Dendritic cell treated with granulocyte-macrophage colony-stimulating factor and Interleukin-4, amounts not matched to agents 40 ng/mL and 50 ng/mL, for 4 days (primary cell): ENCODE data around the gene ELOVL2.
"Not testable (repeated sequence)": the region's sequence is repeated elsewhere in the genome, so short reads cannot be mapped to it uniquely, and the experiment has no call there.

ENCODE experiments used
- H3K27ac Mint-ChIP-seq: one replicate; pipeline ENCODE4 v1.8.0; 2022; ENCODE audit warnings: mild to moderate bottlenecking, mixed read lengths
- H3K27me3 Mint-ChIP-seq: one replicate; pipeline ENCODE4 v1.8.0; 2022; ENCODE audit warnings: mild to moderate bottlenecking, mixed read lengths
- H3K36me3 Mint-ChIP-seq: one replicate; pipeline ENCODE4 v1.8.0; 2022; ENCODE audit warnings: low read depth, mixed read lengths
- H3K4me1 Mint-ChIP-seq: one replicate; pipeline ENCODE4 v1.8.0; 2022; ENCODE audit warnings: low read depth, mixed read lengths
- H3K4me3 Mint-ChIP-seq: one replicate; pipeline ENCODE4 v1.8.0; 2022; ENCODE audit warnings: mild to moderate bottlenecking, moderate library complexity, mixed read lengths
- H3K9me3 Mint-ChIP-seq: one replicate; pipeline ENCODE4 v1.8.0; 2022; ENCODE audit warnings: mixed read lengths
- intact Hi-C: fragments of 100-400 bp; cut with micrococcal nuclease; formaldehyde crosslinking; loops from one replicate; pipeline ENCODE4 v1.15.0; 2022

Gene ELOVL2

DNA sequence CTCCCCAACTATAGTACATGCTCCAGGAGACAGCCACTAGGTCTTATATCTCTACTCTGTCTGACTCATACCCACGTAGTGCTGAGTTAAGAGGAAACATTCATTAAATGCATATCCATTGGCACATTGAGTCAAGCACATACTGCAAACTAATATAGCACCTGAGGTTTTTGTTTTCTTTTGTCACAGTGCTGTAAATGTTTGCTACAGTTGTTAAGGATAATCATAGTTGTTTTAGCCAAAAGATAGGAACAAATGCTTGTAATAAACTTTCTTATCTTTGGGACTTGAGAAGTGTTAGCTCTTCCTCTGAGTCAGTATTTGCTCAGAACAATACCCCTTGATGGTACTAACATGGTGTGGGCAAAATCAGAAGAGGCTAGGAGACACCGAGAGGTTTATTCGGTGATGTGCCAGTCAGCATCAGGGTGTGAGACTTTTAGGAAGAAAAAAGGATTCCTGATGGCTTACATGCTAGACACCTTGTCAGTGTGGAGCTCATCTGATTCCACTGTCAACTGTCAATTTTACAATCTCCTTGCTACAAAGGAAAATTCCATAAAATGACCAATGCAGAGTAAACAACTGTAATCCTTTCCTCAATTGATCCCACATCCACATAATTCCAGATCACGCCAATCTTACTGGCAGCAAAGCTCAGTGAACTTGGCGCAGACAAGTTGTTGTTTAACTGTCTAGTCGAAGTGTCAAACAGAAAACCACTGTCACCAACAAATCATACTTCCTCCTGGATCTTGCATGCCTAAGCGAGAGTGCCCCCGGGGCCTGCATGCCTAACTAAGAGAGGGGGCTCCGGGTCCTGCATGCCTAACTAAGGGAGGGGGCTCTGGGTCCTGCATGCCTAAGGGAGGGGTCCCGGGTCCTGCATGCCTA, 36.1 kb downstream of the ELOVL2 start:
- Mint-ChIP-seq H3K27me3 (peaks cover 12% of the 10 kb centered on the region), H3K27ac (no peak overlapping the region), H3K4me3 (no peak overlapping the region), H3K4me1 (no peaks in the 10 kb centered on the region), H3K9me3 (no peaks in the 10 kb centered on the region), H3K36me3 (no peaks in the 10 kb centered on the region)
- intact Hi-C loops, result no loop called here

DNA sequence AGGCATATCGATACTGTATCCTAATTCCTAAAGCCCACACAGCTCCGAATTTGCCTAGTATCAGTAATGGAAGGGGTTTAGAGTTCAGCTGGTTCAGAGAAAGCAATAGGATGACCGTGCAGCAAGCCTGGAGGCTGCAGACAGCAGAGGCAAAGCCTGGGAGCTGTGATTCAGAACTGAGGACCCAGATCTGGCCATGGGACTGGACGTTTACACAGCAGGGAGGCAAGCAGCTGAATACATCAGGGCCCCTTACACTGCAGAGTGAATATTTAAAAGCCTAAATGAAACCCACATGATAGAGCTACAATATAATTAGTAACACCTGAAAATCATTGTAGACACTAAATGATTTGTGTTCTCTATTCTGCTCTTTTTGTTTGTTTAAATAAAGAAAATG, 38.0 kb downstream of the ELOVL2 start:
- Mint-ChIP-seq H3K27me3 (peaks cover 20% of the 10 kb centered on the region), H3K4me1 (no peaks in the 10 kb centered on the region), H3K9me3 (no peaks in the 10 kb centered on the region), H3K4me3 (no peak overlapping the region), H3K36me3 (no peaks in the 10 kb centered on the region), H3K27ac (no peak overlapping the region)
- intact Hi-C loops, result no loop called here

- H3K9me3 Mint-ChIP-seq, intact Hi-C loops, H3K4me1 Mint-ChIP-seq, H3K27ac Mint-ChIP-seq, H3K4me3 Mint-ChIP-seq, H3K36me3 Mint-ChIP-seq: not testable (repeated sequence)
- H3K27me3 Mint-ChIP-seq, result peaks cover 19% of the 10 kb centered on the region
Observed at GRCh38 chr6:11003297-11003696, 40.8 kb downstream of the ELOVL2 start.

DNA sequence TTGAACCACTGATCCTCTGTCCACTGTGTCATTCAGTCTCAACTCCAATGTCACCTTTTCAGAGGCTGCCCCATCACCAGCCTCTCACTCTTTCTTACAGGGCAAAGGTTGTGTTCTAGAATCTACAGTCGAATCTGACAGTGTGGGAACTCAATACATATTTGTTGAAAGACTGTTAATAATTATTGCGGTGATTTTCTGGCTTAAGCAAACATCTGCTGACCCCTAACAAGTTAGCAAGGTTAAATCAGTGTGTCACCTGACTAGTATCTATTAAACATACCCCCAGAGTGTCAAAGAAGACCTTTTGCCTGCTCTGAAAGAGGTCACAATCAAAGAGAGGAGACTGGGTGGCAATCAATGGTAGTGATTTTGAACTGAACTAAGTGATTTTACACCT, 41.9 kb downstream of the ELOVL2 start:
- Mint-ChIP-seq H3K27ac (no peak overlapping the region), H3K36me3 (no peaks in the 10 kb centered on the region), H3K4me3 (no peak overlapping the region), H3K4me1 (no peaks in the 10 kb centered on the region), H3K27me3 (peaks cover 19% of the 10 kb centered on the region), H3K9me3 (no peaks in the 10 kb centered on the region)
- intact Hi-C loops, result no loop called here

DNA sequence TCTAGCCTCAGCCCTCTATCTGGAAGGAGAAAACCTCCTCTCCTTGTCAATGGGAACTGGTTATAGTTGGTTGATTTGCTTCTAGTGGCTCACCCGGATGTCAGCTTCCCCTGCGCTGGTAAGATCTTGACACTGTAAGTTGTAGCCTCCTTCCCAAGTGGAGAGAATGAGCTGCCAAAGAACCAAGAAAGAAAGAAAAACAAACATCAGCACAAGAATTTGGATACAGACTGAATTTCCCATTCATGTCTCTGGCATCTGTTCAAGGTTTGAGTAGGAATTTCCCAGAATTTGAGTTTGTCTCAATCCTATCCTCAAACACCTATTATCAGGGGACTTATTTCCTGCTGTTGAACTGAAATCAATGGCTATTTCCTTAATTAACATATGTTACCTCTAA, 44.1 kb downstream of the ELOVL2 start:
- H3K4me3 Mint-ChIP-seq, result no peak overlapping the region
- no peak overlapping the region for H3K27ac Mint-ChIP-seq
- intact Hi-C loops, result no loop called here
- peaks cover 19% of the 10 kb centered on the region for H3K27me3 Mint-ChIP-seq
- no peaks in the 10 kb centered on the region for H3K36me3 Mint-ChIP-seq
- H3K4me1 Mint-ChIP-seq, result no peaks in the 10 kb centered on the region
- no peaks in the 10 kb centered on the region for H3K9me3 Mint-ChIP-seq

- H3K9me3 Mint-ChIP-seq, result no peaks in the 10 kb centered on the region
- no peaks in the 10 kb centered on the region for H3K4me1 Mint-ChIP-seq
- intact Hi-C loops, result no loop called here
- no peak overlapping the region for H3K4me3 Mint-ChIP-seq
- H3K36me3 Mint-ChIP-seq, result no peaks in the 10 kb centered on the region
- peaks cover 9% of the 10 kb centered on the region for H3K27me3 Mint-ChIP-seq
- H3K27ac Mint-ChIP-seq, result no peak overlapping the region
Observed at GRCh38 chr6:10995114-10995707, 48.9 kb downstream of the ELOVL2 start.

- no peak overlapping the region for H3K4me3 Mint-ChIP-seq
- H3K4me1 Mint-ChIP-seq, result no peaks in the 10 kb centered on the region
- no peak overlapping the region for H3K27ac Mint-ChIP-seq
- no peaks in the 10 kb centered on the region for H3K9me3 Mint-ChIP-seq
- intact Hi-C loops, result no loop called here
- H3K27me3 Mint-ChIP-seq, result peaks cover 2% of the 10 kb centered on the region
- H3K36me3 Mint-ChIP-seq, result no peaks in the 10 kb centered on the region
Observed at GRCh38 chr6:10993896-10994295, 50.2 kb downstream of the ELOVL2 start.

DNA sequence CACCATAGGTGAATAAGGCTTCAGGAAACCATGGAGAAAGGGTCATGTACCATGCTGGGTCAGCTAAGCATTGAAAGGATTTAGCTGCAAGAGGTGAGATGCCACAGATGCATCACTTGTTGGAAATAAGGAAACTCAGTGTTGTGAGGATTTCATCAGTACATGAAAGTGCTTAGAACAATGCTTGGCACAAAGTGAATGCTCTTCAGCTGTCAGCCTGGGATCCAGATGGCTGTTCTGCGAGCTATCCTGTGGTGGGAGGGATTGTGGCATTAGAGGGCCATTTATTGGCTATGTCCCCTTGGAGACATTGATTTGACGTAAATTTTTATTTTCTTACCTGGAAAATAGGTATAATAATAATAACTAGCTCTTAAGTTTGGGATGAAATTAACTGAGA, 53.0 kb downstream of the ELOVL2 start:
- no peaks in the 10 kb centered on the region for H3K36me3 Mint-ChIP-seq
- intact Hi-C loops, result no loop called here
- H3K4me3 Mint-ChIP-seq, result no peak overlapping the region
- no peak overlapping the region for H3K27ac Mint-ChIP-seq
- H3K9me3 Mint-ChIP-seq, result no peaks in the 10 kb centered on the region
- H3K27me3 Mint-ChIP-seq, result peaks cover 7% of the 10 kb centered on the region
- no peaks in the 10 kb centered on the region for H3K4me1 Mint-ChIP-seq

GRCh38 chr6:10989587-10989986, 54.5 kb downstream of the ELOVL2 start:
- H3K27me3 Mint-ChIP-seq, result peaks cover 7% of the 10 kb centered on the region
- intact Hi-C loops, result no loop called here
- H3K4me3 Mint-ChIP-seq, result no peak overlapping the region
- no peak overlapping the region for H3K27ac Mint-ChIP-seq
- no peaks in the 10 kb centered on the region for H3K4me1 Mint-ChIP-seq
- H3K9me3 Mint-ChIP-seq, result no peaks in the 10 kb centered on the region
- H3K36me3 Mint-ChIP-seq, result no peaks in the 10 kb centered on the region

DNA sequence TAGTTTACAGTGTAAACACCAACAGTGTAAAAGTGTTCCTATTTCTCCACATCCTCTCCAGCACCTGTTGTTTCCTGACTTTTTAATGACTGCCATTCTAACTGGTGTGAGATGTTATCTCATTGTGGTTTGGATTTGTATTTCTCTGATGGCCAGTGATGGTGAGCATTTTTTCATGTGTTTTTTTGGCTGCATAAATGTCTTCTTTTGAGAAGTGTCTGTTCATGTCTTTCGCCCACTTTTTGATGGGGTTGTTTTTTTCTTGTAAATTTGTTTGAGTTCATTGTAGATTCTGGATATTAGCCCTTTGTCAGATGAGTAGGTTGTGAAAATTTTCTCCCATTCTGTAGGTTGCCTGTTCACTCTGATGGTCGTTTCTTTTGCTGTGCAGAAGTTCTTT, 59.1 kb downstream of the ELOVL2 start:
- H3K9me3 Mint-ChIP-seq, intact Hi-C loops, H3K27ac Mint-ChIP-seq, H3K36me3 Mint-ChIP-seq, H3K4me1 Mint-ChIP-seq, H3K4me3 Mint-ChIP-seq: not testable (repeated sequence)
- H3K27me3 Mint-ChIP-seq, result peaks cover 13% of the 10 kb centered on the region

- no peaks in the 10 kb centered on the region for H3K36me3 Mint-ChIP-seq
- H3K4me1 Mint-ChIP-seq, result no peaks in the 10 kb centered on the region
- peaks cover 10% of the 10 kb centered on the region for H3K27me3 Mint-ChIP-seq
- no peak overlapping the region for H3K27ac Mint-ChIP-seq
- H3K9me3 Mint-ChIP-seq, result no peaks in the 10 kb centered on the region
- intact Hi-C loops, result no loop called here
- no peak overlapping the region for H3K4me3 Mint-ChIP-seq
Observed at GRCh38 chr6:10981409-10981808, 62.7 kb downstream of the ELOVL2 start.

GRCh38 chr6:10979603-10980002, 64.5 kb downstream of the ELOVL2 start:
- H3K36me3 Mint-ChIP-seq, result no peaks in the 10 kb centered on the region
- H3K4me1 Mint-ChIP-seq, result no peaks in the 10 kb centered on the region
- no peak overlapping the region for H3K27ac Mint-ChIP-seq
- intact Hi-C loops, result no loop called here
- peaks cover 10% of the 10 kb centered on the region for H3K27me3 Mint-ChIP-seq
- no peak overlapping the region for H3K4me3 Mint-ChIP-seq
- no peaks in the 10 kb centered on the region for H3K9me3 Mint-ChIP-seq

DNA sequence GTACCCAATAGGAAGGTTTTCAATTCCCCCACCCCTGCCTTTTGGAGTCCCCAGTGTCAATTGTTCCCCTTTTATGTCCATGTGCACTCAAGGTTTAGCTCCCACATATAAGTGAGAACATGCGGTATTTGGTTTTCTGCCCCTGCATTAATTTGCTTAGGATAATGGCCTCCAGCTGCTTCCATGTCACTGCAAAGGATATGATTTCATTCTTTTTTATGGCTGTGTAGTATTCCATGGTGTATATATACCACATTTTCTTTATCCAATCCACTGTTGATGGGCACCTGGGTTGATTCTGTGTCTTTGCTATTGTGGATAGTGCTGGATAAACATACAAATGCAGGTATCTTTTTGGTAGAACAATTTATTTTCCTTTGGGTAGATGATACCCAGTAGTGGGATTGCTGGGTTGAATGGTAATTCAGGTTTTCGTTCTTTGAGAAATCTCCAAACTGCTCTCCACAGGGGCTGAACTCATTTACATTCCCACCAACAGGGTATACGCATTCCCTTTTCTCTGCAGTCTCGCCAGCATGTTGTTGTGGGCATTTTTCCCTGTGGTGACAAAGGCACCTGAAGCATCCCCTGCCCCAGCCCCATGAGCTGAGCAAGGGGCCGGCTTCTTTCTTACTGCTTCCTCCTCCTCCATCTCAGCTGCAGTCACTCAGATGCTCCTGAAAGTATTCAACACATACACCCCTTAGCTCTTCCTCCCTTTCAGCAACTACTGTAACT, 66.7 kb downstream of the ELOVL2 start:
- no peaks in the 10 kb centered on the region for H3K9me3 Mint-ChIP-seq
- no peak overlapping the region for H3K27ac Mint-ChIP-seq
- peaks cover 7% of the 10 kb centered on the region for H3K27me3 Mint-ChIP-seq
- intact Hi-C loops, result no loop called here
- no peak overlapping the region for H3K4me3 Mint-ChIP-seq
- H3K4me1 Mint-ChIP-seq, result no peaks in the 10 kb centered on the region
- no peaks in the 10 kb centered on the region for H3K36me3 Mint-ChIP-seq

GRCh38 chr6:10976571-10976970, 67.5 kb downstream of the ELOVL2 start:
- no peak overlapping the region for H3K4me3 Mint-ChIP-seq
- no peak overlapping the region for H3K27ac Mint-ChIP-seq
- H3K36me3 Mint-ChIP-seq, result no peaks in the 10 kb centered on the region
- no peaks in the 10 kb centered on the region for H3K4me1 Mint-ChIP-seq
- peaks cover 5% of the 10 kb centered on the region for H3K27me3 Mint-ChIP-seq
- intact Hi-C loops, result no loop called here
- no peaks in the 10 kb centered on the region for H3K9me3 Mint-ChIP-seq
